Rectal smooth muscle tissue (tissue), 1 donor: ENCODE measurements around the gene AGAP1.

Source experiments
- H3K27ac ChIP-seq: one replicate; pipeline ENCODE4 v1.7.0; 2013; ENCODE audit warnings: low read depth, low read length, inconsistent platforms
- H3K27me3 ChIP-seq: one replicate; pipeline ENCODE4 v1.7.0; 2013; ENCODE audit warnings: low read length; ENCODE audit not compliant: control insufficient read depth, insufficient read depth
- H3K36me3 ChIP-seq: one replicate; pipeline ENCODE4 v1.7.0; 2013; ENCODE audit warnings: low read length; ENCODE audit not compliant: control insufficient read depth, insufficient read depth
- H3K4me1 ChIP-seq: one replicate; pipeline ENCODE4 v1.7.0; 2013; ENCODE audit warnings: low read length; ENCODE audit not compliant: control insufficient read depth, insufficient read depth
- H3K4me3 ChIP-seq: one replicate; pipeline ENCODE4 v1.7.0; 2013; ENCODE audit warnings: low read length
- H3K9ac ChIP-seq: one replicate; pipeline ENCODE4 v1.7.0; 2013; ENCODE audit warnings: low read length

The AGAP1 gene

GRCh38 chr2:235541838-235542549, 48.2 kb downstream of the AGAP1 start:
- no peak overlapping the region for H3K9ac ChIP-seq

GRCh38 chr2:235542733-235543127, 48.9 kb downstream of the AGAP1 start:
- H3K27ac ChIP-seq, result no peak overlapping the region
- no peaks in the 10 kb centered on the region for H3K4me1 ChIP-seq
- H3K27me3 ChIP-seq, result no peaks in the 10 kb centered on the region
- H3K36me3 ChIP-seq, result no peaks in the 10 kb centered on the region
- H3K9ac ChIP-seq, result no peak overlapping the region
- no peak overlapping the region for H3K4me3 ChIP-seq

More at GRCh38 chr2:235541838-235542549, 48.2 kb downstream of the AGAP1 start:
- Histone ChIP-seq H3K27ac (no peak overlapping the region), H3K4me1 (no peaks in the 10 kb centered on the region), H3K27me3 (no peaks in the 10 kb centered on the region), H3K36me3 (no peaks in the 10 kb centered on the region), H3K4me3 (no peak overlapping the region)

GRCh38 chr2:235543128-235543750, 49.4 kb downstream of the AGAP1 start:
- Histone ChIP-seq H3K36me3 (no peaks in the 10 kb centered on the region), H3K9ac (peak overlapping the region; percentile 32), H3K4me3 (no peak overlapping the region), H3K27me3 (no peaks in the 10 kb centered on the region), H3K27ac (no peak overlapping the region), H3K4me1 (no peaks in the 10 kb centered on the region)

GRCh38 chr2:235543851-235544688, 50.2 kb downstream of the AGAP1 start:
- no peaks in the 10 kb centered on the region for H3K36me3 ChIP-seq
- H3K9ac ChIP-seq, result no peak overlapping the region
- no peaks in the 10 kb centered on the region for H3K4me1 ChIP-seq
- H3K27me3 ChIP-seq, result no peaks in the 10 kb centered on the region
- no peak overlapping the region for H3K27ac ChIP-seq
- H3K4me3 ChIP-seq, result no peak overlapping the region

- Histone ChIP-seq H3K9ac (no peak overlapping the region), H3K4me3 (no peak overlapping the region), H3K27ac (no peak overlapping the region), H3K4me1 (no peaks in the 10 kb centered on the region), H3K27me3 (no peaks in the 10 kb centered on the region), H3K36me3 (no peaks in the 10 kb centered on the region)
Measured at GRCh38 chr2:235544689-235544969, 50.8 kb downstream of the AGAP1 start.

- no peaks in the 10 kb centered on the region for H3K4me1 ChIP-seq
- no peak overlapping the region for H3K9ac ChIP-seq
- H3K27ac ChIP-seq, result no peak overlapping the region
- H3K4me3 ChIP-seq, result no peak overlapping the region
- no peaks in the 10 kb centered on the region for H3K27me3 ChIP-seq
- no peaks in the 10 kb centered on the region for H3K36me3 ChIP-seq
Measured at GRCh38 chr2:235545339-235546150, 51.7 kb downstream of the AGAP1 start.

- H3K27me3 ChIP-seq, result no peaks in the 10 kb centered on the region
- H3K4me3 ChIP-seq, result no peak overlapping the region
- no peak overlapping the region for H3K27ac ChIP-seq
- no peak overlapping the region for H3K9ac ChIP-seq
- no peaks in the 10 kb centered on the region for H3K36me3 ChIP-seq
- no peaks in the 10 kb centered on the region for H3K4me1 ChIP-seq
Measured at GRCh38 chr2:235546151-235546435, 52.2 kb downstream of the AGAP1 start.

GRCh38 chr2:235546436-235546835, 52.6 kb downstream of the AGAP1 start:
- Histone ChIP-seq H3K36me3 (no peaks in the 10 kb centered on the region), H3K27me3 (no peaks in the 10 kb centered on the region), H3K9ac (no peak overlapping the region), H3K4me1 (no peaks in the 10 kb centered on the region), H3K4me3 (no peak overlapping the region), H3K27ac (no peak overlapping the region)

GRCh38 chr2:235549735-235550377, 56.0 kb downstream of the AGAP1 start:
- Histone ChIP-seq H3K27me3 (no peaks in the 10 kb centered on the region), H3K4me3 (no peak overlapping the region), H3K27ac (no peak overlapping the region), H3K36me3 (no peaks in the 10 kb centered on the region), H3K9ac (no peak overlapping the region), H3K4me1 (peaks cover 4% of the 10 kb centered on the region)

- H3K4me1 ChIP-seq, result peaks cover 4% of the 10 kb centered on the region
- no peaks in the 10 kb centered on the region for H3K36me3 ChIP-seq
- H3K27me3 ChIP-seq, result no peaks in the 10 kb centered on the region
- H3K27ac ChIP-seq, result no peak overlapping the region
- no peak overlapping the region for H3K4me3 ChIP-seq
- H3K9ac ChIP-seq, result no peak overlapping the region
Measured at GRCh38 chr2:235550378-235550760, 56.5 kb downstream of the AGAP1 start.

GRCh38 chr2:235550946-235551345, 57.1 kb downstream of the AGAP1 start:
- Histone ChIP-seq H3K4me3 (no peak overlapping the region), H3K27ac (no peak overlapping the region), H3K4me1 (peaks cover 4% of the 10 kb centered on the region), H3K36me3 (no peaks in the 10 kb centered on the region), H3K27me3 (no peaks in the 10 kb centered on the region), H3K9ac (no peak overlapping the region)

- Histone ChIP-seq H3K27ac (no peak overlapping the region), H3K9ac (no peak overlapping the region), H3K4me1 (peaks cover 4% of the 10 kb centered on the region), H3K36me3 (no peaks in the 10 kb centered on the region), H3K4me3 (no peak overlapping the region), H3K27me3 (no peaks in the 10 kb centered on the region)
Measured at GRCh38 chr2:235551965-235552364, 58.1 kb downstream of the AGAP1 start.
